Activated CD4-positive, alpha-beta T cell treated with anti-CD3 and anti-CD28 coated beads for 48 hours (primary cell): ENCODE results near the gene RRAS.
"Not testable (repeated sequence)": the region's sequence is repeated elsewhere in the genome, so short reads cannot be mapped to it uniquely, and the experiment has no call there.

ENCODE experiments used
- DNase-seq: peaks from one replicate; pipeline ENCODE4 v3.0.0-alpha.2; 2020

Gene RRAS

DNA sequence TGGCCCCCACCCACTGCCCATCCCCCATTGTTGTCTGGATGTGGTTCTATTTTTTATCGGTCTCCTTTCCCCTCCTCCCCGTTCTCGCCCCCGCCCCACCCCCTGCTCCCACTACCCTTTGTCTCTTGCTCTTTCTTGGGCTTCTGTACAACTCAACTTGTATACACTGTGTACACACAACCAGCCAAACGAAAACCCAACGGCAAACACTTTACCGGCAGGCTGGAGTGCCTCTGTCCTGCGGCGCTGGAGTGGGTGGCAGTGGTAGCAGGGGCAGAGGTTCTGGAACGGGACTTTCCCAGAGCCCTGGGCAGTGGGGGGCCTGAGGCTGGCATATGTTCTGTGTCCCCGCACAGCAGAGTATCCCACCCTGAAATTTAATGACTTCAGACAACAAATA, 13.7 kb downstream of the RRAS start:
- DNase-seq: no peak

DNA sequence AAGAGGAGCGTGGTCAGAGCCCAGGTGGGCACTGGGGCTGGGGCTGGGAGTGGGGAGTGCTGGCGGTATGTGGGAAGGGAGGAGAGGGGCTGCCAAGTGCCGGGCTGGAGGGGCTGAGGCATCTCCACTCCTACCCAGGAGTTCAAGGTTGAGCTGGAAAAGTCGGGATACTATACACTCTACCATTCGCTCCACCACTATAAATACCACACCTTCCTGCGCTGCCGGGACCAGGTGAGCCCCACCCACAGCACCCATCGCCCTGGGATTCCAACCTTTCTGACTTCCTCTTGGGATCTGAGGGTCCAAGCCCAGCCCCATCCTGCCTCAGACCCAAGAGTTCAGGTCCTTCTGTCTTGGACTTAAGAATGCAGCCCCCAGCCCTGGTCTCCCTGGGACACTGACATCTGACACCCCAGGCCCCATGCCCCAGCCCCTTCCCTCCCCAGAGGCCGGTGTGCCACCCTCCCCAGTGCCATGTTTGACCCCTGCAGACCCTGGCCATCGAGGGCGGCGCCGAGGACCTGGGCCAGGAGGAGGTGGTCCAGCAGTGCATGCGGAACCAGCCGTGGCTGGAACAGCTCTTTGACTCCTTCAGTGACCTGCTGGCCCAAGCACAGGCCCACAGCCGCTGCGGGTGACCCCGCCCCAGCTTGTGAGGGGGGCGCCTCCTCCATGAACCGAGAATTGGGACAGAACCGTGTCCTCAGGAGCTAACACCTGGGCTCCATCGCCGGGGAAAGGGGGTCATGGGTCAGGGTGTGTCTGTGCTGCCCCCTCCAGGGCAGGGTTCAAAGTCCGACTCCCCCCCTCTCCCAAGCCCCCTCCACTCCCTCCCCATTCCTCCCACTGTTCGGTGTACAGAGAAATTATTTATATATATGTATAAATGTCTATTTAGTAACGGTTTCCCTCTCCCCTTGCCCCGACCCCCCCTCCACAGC, 14.7 kb downstream of the RRAS start:
- DNase-seq: no peak

DNA sequence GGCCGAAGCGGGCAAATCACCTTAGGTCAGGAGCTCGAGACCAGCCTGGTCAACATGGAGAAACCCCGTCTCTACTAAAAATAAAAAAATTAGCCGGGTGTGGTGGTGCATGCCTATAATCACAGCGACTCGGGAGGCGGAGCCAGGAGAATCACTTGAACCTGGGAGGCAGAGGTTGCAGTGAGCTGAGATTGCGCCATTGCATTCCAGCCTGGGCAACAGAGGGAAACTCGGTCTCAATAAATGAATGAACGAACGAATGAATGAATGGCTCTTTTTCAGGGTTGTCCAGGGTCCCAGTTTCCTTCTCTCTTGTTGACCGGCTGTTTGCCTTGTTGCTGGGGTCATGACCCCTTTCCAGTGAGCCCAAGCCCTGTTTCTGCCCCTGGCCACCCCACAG, 22.1 kb downstream of the RRAS start:
- not testable (repeated sequence) for DNase-seq

DNA sequence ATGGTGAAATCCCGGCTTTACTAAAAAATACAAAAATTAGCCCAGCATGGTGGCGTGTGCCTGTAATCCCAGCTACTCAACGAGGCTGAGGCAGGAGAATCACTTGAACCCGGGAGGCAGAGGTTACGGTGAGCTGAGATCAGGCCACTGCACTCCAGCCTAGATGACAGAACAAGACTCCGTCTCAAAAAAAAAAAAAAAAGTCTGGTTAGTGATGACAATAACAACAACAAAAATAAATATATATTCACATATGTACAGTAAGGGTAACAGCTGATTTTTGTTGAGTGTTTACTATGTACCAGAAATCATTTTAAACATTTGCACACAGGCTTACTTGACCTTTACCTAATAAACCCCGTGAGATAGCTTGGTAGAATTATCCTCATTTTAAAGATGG, 23.0 kb downstream of the RRAS start:
- no peak for DNase-seq

DNA sequence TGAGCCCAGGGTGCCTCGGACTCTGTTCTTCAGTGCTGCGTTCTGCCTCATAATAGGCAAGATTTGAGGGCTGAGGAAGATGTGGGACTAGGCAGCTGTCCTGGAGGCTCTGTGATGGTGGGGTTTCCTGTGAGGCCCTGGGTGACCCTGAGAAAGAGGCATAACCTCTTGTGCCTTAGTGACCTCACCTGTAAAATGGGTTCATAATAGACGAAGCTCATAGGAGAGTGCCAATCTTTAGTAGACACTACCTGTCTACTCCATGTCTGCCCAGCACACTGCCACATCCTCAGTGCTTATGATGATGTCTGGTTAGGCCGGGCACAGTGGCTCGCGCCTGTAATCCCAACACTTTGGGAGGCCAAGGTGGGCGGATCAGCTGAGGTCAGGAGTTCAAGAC, 23.4 kb downstream of the RRAS start:
- no peak for DNase-seq

DNA sequence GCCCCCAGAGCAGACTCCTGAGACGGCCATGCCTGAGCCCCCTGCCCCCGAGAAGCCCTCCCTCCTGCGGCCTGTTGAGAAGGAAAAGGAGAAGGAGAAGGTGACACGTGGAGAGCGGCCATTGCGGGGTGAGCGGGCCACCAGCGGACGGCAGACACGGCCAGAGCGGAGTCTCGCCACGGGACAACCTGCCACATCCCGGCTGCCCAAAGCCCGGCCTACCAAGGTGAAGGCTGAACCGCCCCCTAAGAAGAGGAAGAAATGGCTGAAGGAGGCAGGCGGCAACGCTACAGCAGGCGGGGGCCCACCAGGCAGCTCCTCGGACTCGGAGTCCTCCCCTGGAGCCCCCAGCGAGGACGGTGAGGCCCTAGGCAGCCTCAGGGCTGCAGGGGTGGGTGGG, 24.1 kb downstream of the RRAS start:
- no peak for DNase-seq

DNA sequence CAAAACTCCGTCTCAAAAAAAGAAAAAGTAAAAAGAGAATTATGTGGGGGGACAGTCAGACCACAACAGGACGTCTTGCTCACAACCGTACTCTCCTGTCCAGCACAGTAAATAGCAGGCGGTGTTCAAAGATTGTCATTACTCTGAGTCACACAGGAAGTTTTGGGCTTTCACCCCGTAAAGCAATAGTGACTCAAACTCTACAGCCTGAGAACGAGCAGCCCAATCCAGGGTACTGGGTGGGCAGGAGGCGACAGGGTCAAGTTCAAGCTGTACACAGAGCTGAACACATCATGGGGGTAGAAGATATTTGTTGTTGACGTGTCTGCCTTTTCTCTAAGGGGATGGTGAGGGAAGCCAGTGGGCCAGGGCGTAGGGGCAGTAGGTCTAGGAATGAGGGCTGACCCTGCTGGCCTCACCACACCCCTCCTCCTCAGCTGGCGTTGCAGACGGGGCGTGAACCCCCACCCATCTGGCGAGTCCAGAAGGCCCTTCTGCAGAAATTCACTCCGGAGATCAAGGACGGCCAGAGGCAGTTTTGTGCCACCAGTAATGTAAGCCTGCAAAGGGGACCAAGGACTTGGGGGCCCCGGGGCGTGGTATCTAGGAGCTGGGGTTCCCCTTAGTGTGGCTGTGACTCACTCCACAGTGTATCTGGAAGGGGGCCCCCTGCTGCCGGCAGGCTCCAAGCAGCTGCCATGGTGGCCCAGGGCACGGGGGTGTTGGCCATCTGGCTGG, 25.7 kb downstream of the RRAS start:
- DNase-seq: peak; percentile 33

DNA sequence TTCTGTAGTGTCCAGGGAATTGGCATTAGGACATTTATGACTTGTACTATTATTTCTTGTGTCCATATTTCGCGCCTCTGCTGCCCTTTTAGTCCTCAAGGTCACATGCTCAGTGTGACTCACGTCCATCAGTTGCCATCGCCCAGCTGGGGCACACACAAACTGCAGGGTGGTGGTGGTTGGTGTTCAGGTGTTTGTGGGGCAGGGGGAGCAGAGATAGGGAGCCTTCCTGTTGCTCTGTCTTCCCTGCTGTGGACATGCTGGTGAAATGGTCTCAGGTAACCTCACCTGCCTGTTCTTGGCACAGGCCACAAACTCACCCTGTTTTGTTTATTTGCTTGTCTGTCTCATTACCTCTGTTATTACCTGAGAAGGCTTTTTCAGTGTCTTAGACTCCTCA, 26.6 kb downstream of the RRAS start:
- DNase-seq: no peak

DNA sequence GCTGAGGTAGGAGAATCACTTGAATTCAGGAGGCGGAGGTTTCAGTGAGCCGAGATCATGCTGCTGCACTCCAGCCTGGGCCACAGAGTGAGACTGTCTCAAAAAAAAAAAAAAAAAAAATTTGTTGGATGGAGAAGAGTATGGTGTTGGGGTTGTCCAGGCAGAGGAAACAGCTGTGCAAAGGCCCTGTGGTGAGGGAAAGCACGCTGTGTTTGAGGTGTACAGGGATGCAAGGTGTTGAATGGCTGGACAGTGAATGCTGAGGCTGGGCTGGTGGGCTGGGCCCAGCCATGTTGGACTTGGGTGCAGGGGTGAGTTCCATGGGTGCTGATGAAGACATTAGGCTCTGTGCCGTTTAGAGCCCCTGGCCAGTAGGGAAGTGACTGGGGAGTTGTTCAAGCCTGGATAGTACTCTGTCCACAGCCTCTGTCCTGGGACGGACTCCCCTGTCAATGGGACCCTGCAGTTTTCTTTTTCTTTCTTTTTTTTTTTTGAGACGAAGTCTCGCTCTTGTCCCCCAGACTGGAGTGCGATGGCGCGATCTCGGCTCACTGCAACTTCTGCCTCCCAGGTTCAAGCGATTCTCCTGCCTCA, 30.3 kb downstream of the RRAS start:
- no peak for DNase-seq

DNA sequence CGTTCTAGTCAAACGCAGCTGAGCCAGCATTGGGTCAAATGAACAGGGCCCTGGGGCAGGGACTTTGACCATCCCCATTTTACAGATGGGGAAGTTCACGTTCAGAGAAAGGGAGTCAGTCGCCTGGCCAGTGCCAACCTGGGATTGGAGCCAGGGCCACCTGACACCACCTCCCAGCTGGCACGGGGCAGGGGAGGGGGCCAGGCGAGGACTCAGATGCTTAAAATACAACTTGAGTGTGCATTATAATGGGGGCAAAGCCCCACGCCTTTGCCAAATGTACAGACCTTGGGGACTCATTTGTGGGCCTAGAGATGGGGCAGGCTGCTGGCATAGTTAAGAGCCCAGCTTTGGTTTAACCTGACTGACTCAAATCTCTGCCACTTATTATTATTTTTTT, 34.3 kb downstream of the RRAS start:
- no peak for DNase-seq

DNA sequence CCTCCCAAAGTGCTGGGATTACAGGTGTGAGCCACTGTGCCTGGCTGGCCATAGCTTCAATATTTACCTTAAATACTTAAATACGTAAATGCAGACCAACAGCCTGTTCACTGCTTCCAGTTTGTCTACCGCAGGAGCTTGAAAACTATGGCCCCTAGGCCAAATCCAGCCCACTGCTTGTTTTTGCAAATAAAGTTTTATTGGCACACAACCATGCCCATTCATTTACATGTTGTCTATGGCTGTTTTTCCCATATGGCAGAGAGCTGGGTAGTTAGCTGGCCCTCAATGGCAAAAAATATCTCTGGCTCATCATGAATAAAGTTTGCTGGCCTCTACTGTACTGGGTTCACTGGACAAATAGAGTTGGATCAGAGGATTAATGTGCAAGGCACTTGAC, 37.1 kb downstream of the RRAS start:
- no peak for DNase-seq

DNA sequence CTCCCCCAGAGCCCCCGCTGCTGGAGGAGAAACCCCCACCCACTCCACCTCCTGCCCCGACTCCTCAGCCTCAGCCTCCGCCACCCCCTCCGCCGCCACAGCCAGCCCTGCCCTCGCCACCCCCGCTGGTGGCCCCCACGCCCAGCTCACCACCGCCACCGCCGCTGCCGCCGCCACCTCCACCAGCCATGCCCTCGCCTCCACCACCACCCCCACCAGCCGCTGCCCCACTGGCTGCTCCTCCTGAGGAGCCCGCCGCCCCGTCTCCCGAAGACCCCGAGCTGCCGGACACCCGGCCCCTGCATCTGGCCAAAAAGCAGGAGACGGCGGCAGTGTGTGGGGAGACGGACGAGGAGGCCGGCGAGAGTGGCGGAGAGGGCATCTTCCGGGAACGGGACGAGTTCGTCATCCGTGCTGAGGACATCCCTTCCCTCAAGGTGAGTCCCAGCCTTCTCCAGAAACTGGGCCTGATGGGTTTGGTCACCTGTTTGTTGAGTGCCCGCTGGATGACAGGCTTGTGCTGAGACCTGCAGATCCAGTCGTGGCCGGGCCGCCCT, 38.4 kb downstream of the RRAS start:
- no peak for DNase-seq

DNA sequence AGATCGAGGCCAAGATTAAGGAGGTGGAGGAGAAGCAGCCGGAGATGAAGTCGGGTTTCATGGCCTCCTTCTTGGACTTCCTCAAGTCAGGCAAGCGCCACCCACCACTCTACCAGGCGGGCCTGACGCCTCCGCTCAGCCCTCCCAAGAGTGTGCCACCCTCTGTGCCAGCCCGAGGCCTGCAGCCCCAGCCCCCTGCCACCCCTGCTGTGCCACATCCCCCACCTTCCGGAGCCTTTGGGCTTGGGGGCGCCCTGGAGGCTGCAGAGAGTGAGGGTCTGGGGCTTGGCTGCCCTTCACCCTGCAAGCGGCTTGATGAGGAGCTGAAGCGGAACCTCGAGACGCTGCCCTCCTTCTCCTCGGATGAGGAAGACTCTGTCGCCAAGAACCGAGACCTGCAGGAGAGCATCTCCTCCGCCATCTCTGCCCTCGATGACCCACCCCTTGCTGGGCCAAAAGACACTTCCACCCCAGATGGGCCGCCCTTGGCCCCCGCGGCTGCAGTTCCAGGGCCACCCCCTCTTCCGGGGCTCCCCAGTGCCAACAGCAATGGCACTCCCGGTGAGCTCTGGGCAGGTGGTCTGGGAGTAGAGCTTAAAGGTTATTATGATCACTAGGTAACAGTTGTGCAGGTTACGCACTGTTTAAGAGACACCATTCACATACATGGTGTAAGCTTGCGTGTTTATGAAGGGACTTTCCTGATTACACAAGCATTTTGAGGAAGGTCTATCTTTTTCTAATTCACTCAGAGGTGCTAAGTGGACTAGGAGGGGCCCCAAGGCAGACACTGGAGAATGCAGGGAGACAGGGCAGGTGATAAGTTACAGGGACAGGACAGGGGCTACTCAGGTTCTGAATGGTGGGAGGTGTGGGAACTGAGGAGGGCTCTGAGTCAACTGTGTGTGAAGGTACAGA, 40.3 kb downstream of the RRAS start:
- DNase-seq: no peak

DNA sequence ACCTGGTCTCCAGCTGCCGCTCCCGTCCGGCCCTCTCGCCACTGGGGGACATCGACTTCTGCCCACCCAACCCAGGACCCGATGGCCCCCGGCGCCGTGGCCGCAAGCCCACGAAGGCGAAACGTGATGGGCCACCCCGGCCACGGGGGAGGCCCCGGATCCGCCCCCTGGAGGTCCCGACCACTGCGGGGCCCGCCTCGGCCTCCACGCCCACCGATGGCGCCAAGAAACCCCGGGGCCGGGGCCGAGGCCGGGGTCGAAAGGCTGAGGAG, 42.3 kb downstream of the RRAS start:
- no peak for DNase-seq

DNA sequence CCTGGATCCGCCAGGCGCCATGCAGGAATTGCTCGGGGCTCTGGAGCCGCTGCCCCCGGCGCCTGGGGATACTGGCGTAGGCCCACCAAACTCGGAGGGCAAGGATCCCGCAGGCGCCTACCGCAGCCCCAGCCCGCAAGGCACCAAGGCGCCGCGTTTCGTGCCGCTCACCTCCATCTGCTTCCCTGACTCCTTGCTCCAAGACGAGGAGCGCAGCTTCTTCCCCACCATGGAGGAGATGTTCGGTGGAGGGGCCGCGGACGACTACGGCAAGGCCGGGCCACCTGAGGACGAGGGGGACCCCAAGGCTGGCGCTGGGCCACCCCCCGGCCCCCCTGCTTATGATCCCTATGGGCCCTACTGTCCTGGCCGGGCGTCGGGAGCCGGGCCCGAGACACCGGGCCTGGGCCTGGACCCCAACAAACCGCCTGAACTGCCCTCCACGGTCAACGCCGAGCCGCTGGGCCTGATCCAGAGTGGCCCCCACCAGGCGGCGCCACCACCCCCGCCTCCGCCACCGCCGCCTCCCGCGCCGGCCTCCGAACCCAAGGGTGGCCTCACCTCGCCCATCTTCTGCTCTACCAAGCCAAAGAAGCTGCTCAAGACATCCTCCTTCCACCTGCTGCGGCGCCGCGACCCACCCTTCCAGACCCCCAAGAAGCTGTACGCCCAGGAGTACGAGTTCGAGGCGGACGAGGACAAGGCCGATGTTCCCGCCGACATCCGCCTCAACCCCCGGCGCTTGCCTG, 42.8 kb downstream of the RRAS start:
- no peak for DNase-seq

DNA sequence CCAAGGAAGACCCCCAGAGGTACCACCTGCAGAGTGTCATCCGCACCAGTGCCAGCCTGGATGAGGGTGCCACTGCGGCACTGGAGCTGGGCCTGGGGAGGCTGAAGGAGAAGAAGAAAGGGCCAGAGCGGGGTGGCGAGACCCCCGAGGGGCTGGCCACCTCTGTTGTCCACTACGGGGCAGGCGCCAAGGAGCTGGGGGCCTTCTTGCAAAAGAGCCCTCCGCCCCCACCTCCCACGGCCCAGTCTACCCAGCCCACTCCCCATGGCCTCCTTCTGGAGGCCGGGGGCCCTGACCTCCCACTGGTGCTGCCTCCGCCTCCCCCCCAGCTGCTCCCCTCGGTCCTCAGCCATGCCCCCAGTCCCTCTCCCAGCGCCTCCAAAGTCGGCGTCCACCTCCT, 43.5 kb downstream of the RRAS start:
- no peak for DNase-seq

DNA sequence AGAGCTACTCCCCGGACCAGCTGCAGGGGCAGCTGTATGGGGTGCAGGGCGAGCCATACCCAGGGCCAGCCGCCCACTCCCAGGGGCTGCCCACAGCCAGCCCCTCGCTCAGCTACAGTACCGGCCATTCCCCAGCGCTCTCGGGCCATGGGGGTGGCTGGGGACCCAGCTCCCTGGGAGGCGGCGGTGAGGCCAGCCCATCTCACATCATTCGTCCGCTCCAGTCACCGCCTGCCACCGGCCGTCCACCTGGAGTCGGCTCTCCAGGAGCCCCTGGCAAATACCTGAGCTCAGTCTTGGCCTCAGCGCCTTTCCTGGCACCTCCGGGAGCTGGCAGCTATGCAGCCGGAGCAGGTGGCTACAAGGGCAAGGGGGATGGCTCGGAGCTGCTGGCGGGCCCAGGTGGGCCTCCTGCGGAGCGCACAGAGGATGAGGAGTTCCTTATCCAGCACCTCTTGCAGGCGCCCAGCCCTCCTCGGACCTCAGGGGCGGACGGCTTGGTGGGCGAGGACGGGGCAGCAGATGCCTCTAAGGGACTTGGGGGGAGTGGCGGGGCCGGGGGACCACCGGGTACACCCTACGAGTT, 44.0 kb downstream of the RRAS start:
- no peak for DNase-seq

DNA sequence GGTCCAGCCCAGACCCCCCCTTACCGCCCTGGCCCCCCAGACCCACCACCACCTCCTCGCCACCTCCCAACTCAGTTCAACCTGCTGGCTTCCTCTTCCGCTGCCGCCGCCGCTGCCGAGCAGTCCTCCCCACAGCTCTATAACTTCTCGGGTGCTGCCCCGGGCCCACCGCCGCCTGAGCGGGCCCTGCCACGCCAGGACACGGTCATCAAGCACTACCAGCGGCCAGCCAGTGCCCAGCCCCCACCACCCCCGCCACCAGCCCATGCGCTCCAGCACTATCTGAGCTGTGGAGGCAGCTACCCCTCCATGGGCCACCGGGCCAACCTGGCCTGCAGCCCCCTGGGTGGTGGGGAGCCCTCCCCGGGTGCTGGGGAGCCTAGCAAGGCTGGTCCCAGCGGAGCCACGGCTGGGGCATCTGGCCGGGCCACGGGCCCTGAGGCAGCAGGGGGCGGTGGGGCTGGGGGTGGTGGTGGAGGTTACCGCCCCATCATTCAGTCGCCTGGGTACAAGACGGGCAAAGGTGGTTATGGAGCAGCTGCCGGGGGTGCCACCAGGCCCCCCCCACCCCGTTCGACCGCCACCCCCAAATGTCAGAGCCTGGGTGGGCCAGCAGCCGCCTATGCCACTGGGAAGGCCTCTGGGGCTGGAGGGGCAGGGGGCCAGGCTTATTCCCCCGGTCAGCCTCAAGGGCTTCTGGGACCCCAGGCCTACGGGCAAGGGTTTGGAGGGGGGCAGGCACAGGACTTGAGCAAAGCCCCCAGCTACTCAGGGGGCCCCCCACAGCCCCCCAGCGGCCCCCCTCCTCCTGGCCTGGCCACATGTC, 44.7 kb downstream of the RRAS start:
- DNase-seq: no peak

DNA sequence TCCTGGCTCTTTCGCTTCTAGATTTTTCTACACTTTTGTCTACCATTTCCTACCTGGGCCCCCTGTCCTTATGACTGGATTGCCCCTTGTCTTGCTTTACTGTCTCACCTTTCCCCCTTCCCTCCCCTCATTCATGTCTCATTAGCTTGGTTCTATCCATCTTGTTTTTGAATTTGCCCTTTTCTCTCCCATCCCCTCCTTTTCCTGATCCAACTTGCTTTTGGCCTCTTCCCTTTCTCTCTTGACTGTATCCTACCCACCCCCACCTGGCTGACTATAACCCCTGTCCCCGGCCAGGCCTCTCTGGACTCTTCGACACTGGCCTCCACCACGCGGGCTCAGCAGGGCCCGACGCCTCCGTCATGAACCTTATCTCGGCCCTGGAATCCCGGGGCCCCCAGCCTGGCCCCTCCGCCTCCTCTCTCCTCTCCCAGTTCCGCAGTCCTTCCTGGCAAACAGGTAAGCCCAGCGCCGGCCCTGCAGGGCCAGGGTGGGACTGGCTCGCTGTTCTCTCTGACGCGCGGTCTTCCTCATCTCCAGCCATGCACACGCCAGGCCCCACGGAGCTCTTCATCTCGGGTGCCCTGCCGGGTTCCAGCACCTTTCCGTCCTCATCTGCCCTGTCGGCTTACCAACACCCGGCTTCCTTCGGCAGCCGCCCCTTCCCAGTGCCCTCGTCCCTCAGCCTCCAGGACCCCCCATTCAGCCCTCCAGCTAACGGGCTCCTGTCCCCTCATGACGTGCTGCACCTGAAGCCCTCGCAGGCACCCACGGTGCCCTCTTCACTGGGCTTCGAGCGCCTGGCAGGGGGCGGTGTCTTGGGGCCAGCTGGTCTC, 45.6 kb downstream of the RRAS start:
- DNase-seq: no peak
